GM19193 (cell line): ENCODE data around the gene LVRN.

ENCODE experiments used
- POLR2A ChIP-seq: IDR thresholded peaks from 4 replicates; pipeline ENCODE4 v1.6.1; 2011; ENCODE audit not compliant: insufficient read depth, insufficient read length; ENCODE audit errors: extremely low read depth

Gene LVRN, protein sequence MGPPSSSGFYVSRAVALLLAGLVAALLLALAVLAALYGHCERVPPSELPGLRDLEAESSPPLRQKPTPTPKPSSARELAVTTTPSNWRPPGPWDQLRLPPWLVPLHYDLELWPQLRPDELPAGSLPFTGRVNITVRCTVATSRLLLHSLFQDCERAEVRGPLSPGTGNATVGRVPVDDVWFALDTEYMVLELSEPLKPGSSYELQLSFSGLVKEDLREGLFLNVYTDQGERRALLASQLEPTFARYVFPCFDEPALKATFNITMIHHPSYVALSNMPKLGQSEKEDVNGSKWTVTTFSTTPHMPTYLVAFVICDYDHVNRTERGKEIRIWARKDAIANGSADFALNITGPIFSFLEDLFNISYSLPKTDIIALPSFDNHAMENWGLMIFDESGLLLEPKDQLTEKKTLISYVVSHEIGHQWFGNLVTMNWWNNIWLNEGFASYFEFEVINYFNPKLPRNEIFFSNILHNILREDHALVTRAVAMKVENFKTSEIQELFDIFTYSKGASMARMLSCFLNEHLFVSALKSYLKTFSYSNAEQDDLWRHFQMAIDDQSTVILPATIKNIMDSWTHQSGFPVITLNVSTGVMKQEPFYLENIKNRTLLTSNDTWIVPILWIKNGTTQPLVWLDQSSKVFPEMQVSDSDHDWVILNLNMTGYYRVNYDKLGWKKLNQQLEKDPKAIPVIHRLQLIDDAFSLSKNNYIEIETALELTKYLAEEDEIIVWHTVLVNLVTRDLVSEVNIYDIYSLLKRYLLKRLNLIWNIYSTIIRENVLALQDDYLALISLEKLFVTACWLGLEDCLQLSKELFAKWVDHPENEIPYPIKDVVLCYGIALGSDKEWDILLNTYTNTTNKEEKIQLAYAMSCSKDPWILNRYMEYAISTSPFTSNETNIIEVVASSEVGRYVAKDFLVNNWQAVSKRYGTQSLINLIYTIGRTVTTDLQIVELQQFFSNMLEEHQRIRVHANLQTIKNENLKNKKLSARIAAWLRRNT

GRCh38 chr5:115962239-115962564 is at the start of gene LVRN:
Gene LVRN, plus strand, starts transcription at chr5:115962475. Its CDS starts 143 bp downstream, at chr5:115962618.
- TF ChIP-seq POLR2A: no peak

DNA sequence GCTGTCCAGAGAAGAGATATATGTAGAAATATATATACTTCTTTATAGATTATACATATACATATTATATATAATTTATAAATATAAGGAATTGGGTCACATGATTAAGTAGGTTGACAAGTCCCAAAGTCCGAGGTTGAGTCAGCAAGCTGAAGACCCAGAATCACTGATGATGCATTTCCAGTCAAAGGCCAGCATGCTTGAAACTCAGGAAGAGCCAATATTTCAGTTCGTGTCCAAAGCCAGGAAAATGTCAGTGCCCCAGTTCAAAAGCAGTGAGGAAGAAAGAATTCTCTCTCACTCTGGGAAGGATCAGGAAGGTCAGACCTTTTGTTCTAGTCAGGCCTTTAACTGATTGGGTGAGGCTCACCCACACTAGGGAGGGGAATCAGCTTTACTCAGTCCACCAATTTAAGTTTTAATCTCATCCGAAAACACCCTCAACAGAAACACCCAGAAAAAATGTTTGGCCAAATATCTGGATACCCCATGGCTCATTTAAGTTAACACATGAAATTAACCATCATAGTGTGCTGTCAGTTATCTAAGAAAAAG is 42.0 kb upstream of the LVRN start:
- TF ChIP-seq POLR2A: no peak

- TF ChIP-seq POLR2A: no peak
Measured at GRCh38 chr5:115930630-115931337, 31.5 kb upstream of the LVRN start.

- TF ChIP-seq POLR2A: no peak
Measured at GRCh38 chr5:115932991-115933390, 29.3 kb upstream of the LVRN start.

DNA sequence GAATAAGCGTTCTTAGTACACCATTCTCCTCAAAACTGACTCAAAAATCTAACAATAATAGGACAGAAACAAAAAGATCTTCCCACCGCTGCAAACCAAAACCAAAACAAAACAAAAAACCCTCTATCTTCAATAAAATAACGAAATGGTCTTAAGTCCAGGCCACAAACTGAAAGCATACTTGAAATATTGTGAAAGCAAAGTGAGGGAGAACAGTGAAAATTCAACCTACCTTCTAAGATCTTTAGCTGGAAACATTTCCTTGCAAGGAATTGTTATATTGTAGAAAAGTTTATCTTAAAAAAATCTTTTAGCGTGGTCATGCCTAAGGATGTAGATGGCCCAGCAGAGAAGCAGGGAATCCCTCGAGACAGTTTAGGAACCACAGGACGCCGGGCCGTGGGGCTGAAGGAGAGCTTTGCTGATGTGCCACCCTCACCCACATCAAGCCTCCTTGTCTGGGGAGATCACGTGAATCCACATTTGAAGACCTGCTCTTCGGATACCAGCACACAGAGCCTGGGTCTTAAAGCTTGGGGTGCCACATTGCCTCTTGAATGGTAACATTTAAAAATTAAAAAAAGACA is 27.8 kb upstream of the LVRN start:
- TF ChIP-seq POLR2A: no peak

DNA sequence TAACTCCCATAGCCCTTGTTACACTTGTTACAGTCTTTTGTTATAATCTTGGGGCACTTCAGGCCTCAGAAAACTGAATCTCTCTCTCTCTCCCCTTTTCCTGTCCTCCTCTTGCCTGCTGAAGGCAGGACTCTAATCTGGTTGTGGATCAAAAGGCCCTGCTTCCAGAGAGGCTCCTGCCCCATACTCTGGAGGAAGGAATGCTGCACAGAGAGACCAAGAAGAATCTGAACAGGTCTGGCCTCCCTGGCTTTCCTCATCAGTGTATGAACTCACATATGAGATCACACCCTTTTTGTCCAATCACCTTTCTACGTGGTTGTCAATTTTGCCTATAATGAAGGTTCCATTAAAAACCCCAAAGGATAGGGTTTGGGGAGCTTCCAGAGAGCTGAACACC is 26.2 kb upstream of the LVRN start:
- no peak for TF ChIP-seq POLR2A

- no peak for TF ChIP-seq POLR2A
Measured at GRCh38 chr5:115939059-115939458, 23.2 kb upstream of the LVRN start.

DNA sequence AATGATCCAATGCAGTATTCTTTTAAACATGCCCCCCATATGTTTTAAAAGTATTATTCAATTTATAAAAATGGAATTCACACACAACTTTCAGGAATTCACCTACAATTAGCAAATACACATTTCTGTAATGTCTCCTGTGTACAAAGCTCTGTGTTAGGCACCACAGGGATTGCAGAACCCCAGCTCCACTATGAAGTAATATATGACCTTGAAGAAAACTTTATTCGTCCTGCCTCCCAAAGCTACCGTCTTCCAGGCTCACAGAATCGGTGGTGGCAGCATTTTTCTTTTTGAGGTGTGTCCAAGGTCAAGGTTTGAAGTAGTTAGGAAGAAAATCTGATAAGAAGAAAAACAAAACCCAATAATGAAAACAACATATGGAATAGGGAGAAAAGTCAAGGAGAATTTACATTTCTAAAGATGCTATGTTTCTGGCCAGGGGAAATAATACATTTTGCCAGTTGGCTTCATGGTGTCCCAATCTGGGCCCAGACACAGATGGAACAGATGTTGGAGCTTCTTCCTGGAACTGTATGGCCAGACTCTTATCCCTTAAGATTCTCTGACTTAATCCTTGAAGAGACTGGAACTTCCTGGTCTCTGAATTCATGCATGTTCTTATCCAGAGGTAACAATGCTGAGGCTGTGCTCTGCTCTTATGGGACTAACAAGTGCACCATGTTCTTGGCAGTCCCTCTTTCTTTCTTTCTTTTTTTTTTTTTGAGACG is 22.0 kb upstream of the LVRN start:
- TF ChIP-seq POLR2A: no peak

- no peak for TF ChIP-seq POLR2A
Measured at GRCh38 chr5:115941051-115941675, 21.1 kb upstream of the LVRN start.

- TF ChIP-seq POLR2A: no peak
Measured at GRCh38 chr5:115944501-115944900, 17.8 kb upstream of the LVRN start.

- no peak for TF ChIP-seq POLR2A
Measured at GRCh38 chr5:115946655-115947054, 15.6 kb upstream of the LVRN start.

- TF ChIP-seq POLR2A: no peak
Measured at GRCh38 chr5:115947260-115947659, 15.0 kb upstream of the LVRN start.

- no peak for TF ChIP-seq POLR2A
Measured at GRCh38 chr5:115948091-115948534, 14.2 kb upstream of the LVRN start.
